ENCODE results near the gene IL31RA.

The IL31RA gene

DNA sequence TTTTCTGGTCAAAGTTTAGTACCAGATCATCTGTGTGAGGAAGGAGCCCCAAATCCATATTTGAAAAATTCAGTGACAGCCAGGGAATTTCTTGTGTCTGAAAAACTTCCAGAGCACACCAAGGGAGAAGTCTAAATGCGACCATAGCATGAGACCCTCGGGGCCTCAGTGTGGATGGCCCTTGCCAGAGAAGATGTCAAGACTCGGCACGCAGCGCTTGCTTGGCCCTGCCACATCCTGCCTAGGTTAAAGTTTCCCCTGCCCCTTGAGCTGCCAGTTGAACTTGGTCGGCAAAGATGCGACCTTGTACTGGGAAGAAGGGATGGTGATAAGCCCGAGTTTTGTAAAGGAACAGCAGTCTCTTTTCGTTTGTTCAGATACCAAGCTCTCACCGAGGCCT, 65.8 kb downstream of the IL31RA start:
- no peaks in the 10 kb centered on the region for H3K9me3 ChIP-seq
- no peaks in the 10 kb centered on the region for H3K4me1 ChIP-seq (ENCODE audit: control insufficient read depth in 1 of 2, insufficient read depth in 1 of 2, low read depth in 1 of 2, low read length in 1 of 2)
- no peak overlapping the region for H3K4me3 ChIP-seq (ENCODE audit: low read depth in 1 of 2, low read length in 1 of 2)
- no peak overlapping the region for H3K27ac ChIP-seq
- H3K36me3 ChIP-seq = no peaks in the 10 kb centered on the region
- TF ChIP-seq, protein P1, sequence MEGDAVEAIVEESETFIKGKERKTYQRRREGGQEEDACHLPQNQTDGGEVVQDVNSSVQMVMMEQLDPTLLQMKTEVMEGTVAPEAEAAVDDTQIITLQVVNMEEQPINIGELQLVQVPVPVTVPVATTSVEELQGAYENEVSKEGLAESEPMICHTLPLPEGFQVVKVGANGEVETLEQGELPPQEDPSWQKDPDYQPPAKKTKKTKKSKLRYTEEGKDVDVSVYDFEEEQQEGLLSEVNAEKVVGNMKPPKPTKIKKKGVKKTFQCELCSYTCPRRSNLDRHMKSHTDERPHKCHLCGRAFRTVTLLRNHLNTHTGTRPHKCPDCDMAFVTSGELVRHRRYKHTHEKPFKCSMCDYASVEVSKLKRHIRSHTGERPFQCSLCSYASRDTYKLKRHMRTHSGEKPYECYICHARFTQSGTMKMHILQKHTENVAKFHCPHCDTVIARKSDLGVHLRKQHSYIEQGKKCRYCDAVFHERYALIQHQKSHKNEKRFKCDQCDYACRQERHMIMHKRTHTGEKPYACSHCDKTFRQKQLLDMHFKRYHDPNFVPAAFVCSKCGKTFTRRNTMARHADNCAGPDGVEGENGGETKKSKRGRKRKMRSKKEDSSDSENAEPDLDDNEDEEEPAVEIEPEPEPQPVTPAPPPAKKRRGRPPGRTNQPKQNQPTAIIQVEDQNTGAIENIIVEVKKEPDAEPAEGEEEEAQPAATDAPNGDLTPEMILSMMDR (IDR thresholded peaks at IDR 0.05) = no peak
- H3K27me3 ChIP-seq = peaks cover 21% of the 10 kb centered on the region

GRCh38 chr5:55917402-55918086, 66.4 kb downstream of the IL31RA start:
- TF ChIP-seq, protein P1 (IDR thresholded peaks at IDR 0.05) = no peak
- Histone ChIP-seq H3K36me3 (no peaks in the 10 kb centered on the region), H3K4me3 (ENCODE audit: low read depth in 1 of 2, low read length in 1 of 2) (no peak overlapping the region), H3K27ac (no peak overlapping the region), H3K27me3 (peaks cover 23% of the 10 kb centered on the region), H3K9me3 (no peaks in the 10 kb centered on the region), H3K4me1 (ENCODE audit: control insufficient read depth in 1 of 2, insufficient read depth in 1 of 2, low read depth in 1 of 2, low read length in 1 of 2) (no peaks in the 10 kb centered on the region)

- no peaks in the 10 kb centered on the region for H3K36me3 ChIP-seq
- no peak overlapping the region for H3K4me3 ChIP-seq (ENCODE audit: low read depth in 1 of 2, low read length in 1 of 2)
- TF ChIP-seq, protein P1 (IDR thresholded peaks at IDR 0.05) = no peak
- peaks cover 0 to 4% of the 10 kb centered on the region in 2 experiments for H3K4me1 ChIP-seq (ENCODE audit: control insufficient read depth in 1 of 2, insufficient read depth in 1 of 2, low read depth in 1 of 2, low read length in 1 of 2)
- H3K9me3 ChIP-seq = no peaks in the 10 kb centered on the region
- H3K27ac ChIP-seq = no peak overlapping the region
- peaks cover 32% of the 10 kb centered on the region for H3K27me3 ChIP-seq
Observed at GRCh38 chr5:55918087-55919035, 67.2 kb downstream of the IL31RA start.

DNA sequence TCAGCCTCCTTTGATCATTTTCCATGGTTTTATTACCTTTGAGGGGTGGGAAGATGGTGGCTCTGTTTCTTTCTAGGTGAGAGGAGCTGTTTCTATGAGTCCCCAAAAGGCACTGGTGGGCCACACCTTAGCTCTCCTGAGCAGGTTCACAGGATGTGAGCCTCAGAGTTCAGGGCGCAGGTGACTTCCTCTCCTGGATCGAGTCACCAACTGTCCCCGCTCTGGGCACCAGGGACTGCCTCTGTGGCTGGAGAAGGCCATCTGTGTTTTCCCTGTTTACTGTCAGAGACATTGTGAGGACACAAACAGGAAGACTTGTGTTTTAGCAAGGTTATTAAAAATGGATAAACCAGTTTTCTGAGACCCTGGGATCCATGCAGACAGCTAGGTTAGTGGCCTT, 68.5 kb downstream of the IL31RA start:
- H3K4me3 ChIP-seq (ENCODE audit: low read depth in 1 of 2, low read length in 1 of 2) = no peak overlapping the region
- H3K36me3 ChIP-seq = no peaks in the 10 kb centered on the region
- H3K9me3 ChIP-seq = no peaks in the 10 kb centered on the region
- TF ChIP-seq, protein P1 (IDR thresholded peaks at IDR 0.05) = no peak
- peaks cover 44% of the 10 kb centered on the region for H3K27me3 ChIP-seq
- H3K4me1 ChIP-seq (ENCODE audit: control insufficient read depth in 1 of 2, insufficient read depth in 1 of 2, low read depth in 1 of 2, low read length in 1 of 2) = peaks cover 0 to 7% of the 10 kb centered on the region in 2 experiments
- H3K27ac ChIP-seq = no peak overlapping the region

DNA sequence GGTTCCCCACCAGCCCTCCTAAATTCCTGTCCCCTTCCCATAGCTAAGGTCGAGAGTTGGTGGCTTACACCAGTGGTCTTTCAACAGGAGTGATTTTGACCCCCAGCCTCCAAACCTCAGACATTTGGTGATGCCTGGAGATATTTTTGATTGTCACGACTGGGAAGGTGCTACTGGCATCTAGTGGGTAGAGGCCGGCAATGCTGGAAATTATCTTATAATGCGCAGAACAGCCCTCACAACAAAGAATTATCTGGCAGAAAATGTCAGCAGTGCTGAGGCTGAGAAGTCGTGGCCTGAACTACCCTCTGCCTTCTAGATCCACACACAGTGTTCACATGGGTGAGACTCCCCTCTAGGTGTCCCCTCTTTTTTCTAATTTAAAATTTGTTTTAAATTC, 69.6 kb downstream of the IL31RA start:
- Histone ChIP-seq H3K9me3 (no peaks in the 10 kb centered on the region), H3K4me1 (ENCODE audit: control insufficient read depth in 1 of 2, insufficient read depth in 1 of 2, low read depth in 1 of 2, low read length in 1 of 2) (peaks cover 0 to 7% of the 10 kb centered on the region in 2 experiments), H3K27ac (no peak overlapping the region), H3K27me3 (peaks cover 47% of the 10 kb centered on the region), H3K36me3 (no peaks in the 10 kb centered on the region), H3K4me3 (ENCODE audit: low read depth in 1 of 2, low read length in 1 of 2) (no peak overlapping the region)
- TF ChIP-seq, protein P1 (IDR thresholded peaks at IDR 0.05) = no peak
